Measurements from ENCODE around the gene WDR64. TPM values are rescaled to one million over a fixed set of nuclear protein-coding genes. Genes with fewer than 3 reads are reported as not detected.

WDR64 gene
- polyA plus RNA-seq, 1 donor (not counting 4 experiments of a cell fraction or from before 2014, with no cell fraction given) = not detected

DNA sequence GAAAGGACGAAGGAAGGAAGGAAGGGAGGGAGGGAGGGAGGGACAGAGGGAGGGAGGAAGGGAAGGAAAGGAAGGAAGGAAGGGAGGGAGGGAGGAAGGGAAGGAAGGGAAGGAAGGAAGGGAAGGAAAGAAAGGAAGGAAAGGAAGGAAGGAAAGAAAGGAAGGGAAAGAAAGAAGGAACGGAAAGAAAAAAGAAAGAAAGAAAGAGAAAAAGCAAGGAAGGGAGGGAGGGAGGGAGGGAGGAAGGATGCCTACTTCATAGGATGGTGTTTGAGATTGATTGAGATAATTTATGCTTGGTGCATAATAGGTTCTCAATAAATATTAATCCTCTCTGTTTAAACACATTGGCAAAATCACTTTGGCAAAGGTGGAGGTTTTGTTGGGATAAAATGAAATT, 61.2 kb downstream of the WDR64 start:
- no peak for FAIRE-seq
- Histone ChIP-seq H3K9ac (ENCODE audit: control insufficient read depth, extremely low read depth, insufficient read depth, low read length) (no peak overlapping the region), H2AFZ (ENCODE audit: control insufficient read depth, low read length) (no peak overlapping the region), H3K27me3 (ENCODE audit: control insufficient read depth, extremely low read depth, insufficient read depth, low read length) (no peaks in the 10 kb centered on the region), H4K20me1 (ENCODE audit: control insufficient read depth, extremely low read depth, insufficient read depth, low read length) (no peaks in the 10 kb centered on the region), H3K4me3 (ENCODE audit: control insufficient read depth in 2 of 3, extremely low read depth in 1 of 3, insufficient read depth in 2 of 3, low read depth in 1 of 3, low read length in 3 of 3) (no peak overlapping the region), H3K79me2 (ENCODE audit: control insufficient read depth, insufficient read depth, low read length) (no peaks in the 10 kb centered on the region), H3K27ac (ENCODE audit: control insufficient read depth, insufficient read depth, low read length) (no peak overlapping the region), H3K36me3 (ENCODE audit: control insufficient read depth in 2 of 2, extremely low read depth in 1 of 2, insufficient read depth in 2 of 2, low read length in 2 of 2) (no peaks in the 10 kb centered on the region), H3K9me1 (ENCODE audit: control insufficient read depth, extremely low read depth, insufficient read depth, low read length) (no peaks in the 10 kb centered on the region), H3K9me3 (ENCODE audit: control insufficient read depth, low read depth, low read length) (no peaks in the 10 kb centered on the region), H3K4me1 (ENCODE audit: control insufficient read depth, extremely low read depth, insufficient read depth, low read length) (peaks cover 6% of the 10 kb centered on the region), H3K4me2 (ENCODE audit: control insufficient read depth, extremely low read depth, insufficient read depth, low read depth, low read length) (no peak overlapping the region)
- TF ChIP-seq, protein P1, sequence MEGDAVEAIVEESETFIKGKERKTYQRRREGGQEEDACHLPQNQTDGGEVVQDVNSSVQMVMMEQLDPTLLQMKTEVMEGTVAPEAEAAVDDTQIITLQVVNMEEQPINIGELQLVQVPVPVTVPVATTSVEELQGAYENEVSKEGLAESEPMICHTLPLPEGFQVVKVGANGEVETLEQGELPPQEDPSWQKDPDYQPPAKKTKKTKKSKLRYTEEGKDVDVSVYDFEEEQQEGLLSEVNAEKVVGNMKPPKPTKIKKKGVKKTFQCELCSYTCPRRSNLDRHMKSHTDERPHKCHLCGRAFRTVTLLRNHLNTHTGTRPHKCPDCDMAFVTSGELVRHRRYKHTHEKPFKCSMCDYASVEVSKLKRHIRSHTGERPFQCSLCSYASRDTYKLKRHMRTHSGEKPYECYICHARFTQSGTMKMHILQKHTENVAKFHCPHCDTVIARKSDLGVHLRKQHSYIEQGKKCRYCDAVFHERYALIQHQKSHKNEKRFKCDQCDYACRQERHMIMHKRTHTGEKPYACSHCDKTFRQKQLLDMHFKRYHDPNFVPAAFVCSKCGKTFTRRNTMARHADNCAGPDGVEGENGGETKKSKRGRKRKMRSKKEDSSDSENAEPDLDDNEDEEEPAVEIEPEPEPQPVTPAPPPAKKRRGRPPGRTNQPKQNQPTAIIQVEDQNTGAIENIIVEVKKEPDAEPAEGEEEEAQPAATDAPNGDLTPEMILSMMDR (optimal IDR thresholded peaks at IDR 0.05 in 1 of 3, IDR thresholded peaks at IDR 0.05 in 1 of 3, conservative IDR thresholded peaks at IDR 0.05 in 1 of 3; ENCODE audit: extremely low read depth in 1 of 3, insufficient read depth in 2 of 3, low read length in 3 of 3) = no peak
- TF ChIP-seq EZH2 (IDR thresholded peaks at IDR 0.05; ENCODE audit: low read length) = no peak
- dilution Hi-C loops (cut with MboI; ENCODE audit: extremely low pct_ligation_motif_present, low sequenced_read_pairs) = no loop called here
- no peak for DNase-seq (ENCODE audit: low read depth, low spot score)

DNA sequence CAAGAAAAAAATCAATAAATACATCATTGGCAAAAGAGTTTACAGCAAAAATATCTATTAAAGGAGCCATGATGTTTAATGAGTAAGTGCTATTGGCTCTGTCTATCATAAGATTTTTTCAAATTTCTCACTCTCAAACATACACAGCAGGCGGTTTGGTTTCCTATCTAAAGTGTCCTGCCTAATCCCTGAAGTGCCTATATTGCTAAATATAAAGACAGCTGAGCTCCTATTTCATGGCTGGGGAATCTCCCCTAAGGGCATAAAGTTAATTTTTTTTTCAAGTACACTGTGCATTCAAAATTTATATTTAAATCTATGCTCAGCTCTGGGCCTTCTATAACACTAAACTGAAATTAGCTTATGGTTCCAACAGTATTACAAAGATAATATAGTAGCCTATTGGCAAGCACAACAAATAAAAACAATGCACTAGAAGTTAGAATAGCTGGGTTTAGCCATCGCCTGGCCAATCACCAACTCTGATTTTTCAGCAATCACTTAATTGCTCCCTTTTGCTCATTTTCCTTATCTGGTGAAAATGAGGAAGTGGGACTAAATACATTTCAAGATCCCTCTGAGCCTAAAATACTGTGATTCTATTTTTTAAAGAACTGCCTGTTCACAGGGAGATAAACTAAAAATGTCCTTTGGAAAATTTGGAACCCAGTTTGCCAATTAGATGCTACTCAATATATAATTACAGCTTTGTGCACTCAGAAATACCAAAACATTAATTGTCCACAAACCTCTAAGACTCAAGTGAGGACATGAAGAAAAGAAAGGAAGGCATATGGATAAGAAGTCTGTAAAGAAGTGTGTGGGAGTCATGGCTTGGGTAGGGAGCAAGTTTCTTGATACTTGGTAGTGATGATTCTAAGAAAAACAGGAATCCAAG, 62.5 kb downstream of the WDR64 start:
- Histone ChIP-seq H3K4me2 (ENCODE audit: control insufficient read depth, extremely low read depth, insufficient read depth, low read depth, low read length) (no peak overlapping the region), H4K20me1 (ENCODE audit: control insufficient read depth, extremely low read depth, insufficient read depth, low read length) (no peaks in the 10 kb centered on the region), H3K9me3 (ENCODE audit: control insufficient read depth, low read depth, low read length) (no peaks in the 10 kb centered on the region), H2AFZ (ENCODE audit: control insufficient read depth, low read length) (no peak overlapping the region), H3K4me1 (ENCODE audit: control insufficient read depth, extremely low read depth, insufficient read depth, low read length) (peaks cover 6% of the 10 kb centered on the region), H3K9me1 (ENCODE audit: control insufficient read depth, extremely low read depth, insufficient read depth, low read length) (no peaks in the 10 kb centered on the region), H3K79me2 (ENCODE audit: control insufficient read depth, insufficient read depth, low read length) (no peaks in the 10 kb centered on the region), H3K4me3 (ENCODE audit: control insufficient read depth in 2 of 3, extremely low read depth in 1 of 3, insufficient read depth in 2 of 3, low read depth in 1 of 3, low read length in 3 of 3) (no peak overlapping the region), H3K9ac (ENCODE audit: control insufficient read depth, extremely low read depth, insufficient read depth, low read length) (no peak overlapping the region), H3K27me3 (ENCODE audit: control insufficient read depth, extremely low read depth, insufficient read depth, low read length) (no peaks in the 10 kb centered on the region), H3K36me3 (ENCODE audit: control insufficient read depth in 2 of 2, extremely low read depth in 1 of 2, insufficient read depth in 2 of 2, low read length in 2 of 2) (no peaks in the 10 kb centered on the region), H3K27ac (ENCODE audit: control insufficient read depth, insufficient read depth, low read length) (no peak overlapping the region)
- DNase-seq (ENCODE audit: low read depth, low spot score) (no peak), FAIRE-seq (no peak)
- TF ChIP-seq, protein P1 (optimal IDR thresholded peaks at IDR 0.05 in 1 of 3, IDR thresholded peaks at IDR 0.05 in 1 of 3, conservative IDR thresholded peaks at IDR 0.05 in 1 of 3; ENCODE audit: extremely low read depth in 1 of 3, insufficient read depth in 2 of 3, low read length in 3 of 3) = no peak
- no peak for TF ChIP-seq EZH2 (IDR thresholded peaks at IDR 0.05; ENCODE audit: low read length)
- dilution Hi-C loops (cut with MboI; ENCODE audit: extremely low pct_ligation_motif_present, low sequenced_read_pairs) = no loop called here
